Activated T-cell treated with anti-CD3 and anti-CD28 coated beads for 4 hours (primary cell): ENCODE results near the gene MFNG.

ENCODE experiments used
- DNase-seq: peaks from one replicate; pipeline ENCODE4 v3.0.0-alpha.2; 2020

Gene MFNG

DNA sequence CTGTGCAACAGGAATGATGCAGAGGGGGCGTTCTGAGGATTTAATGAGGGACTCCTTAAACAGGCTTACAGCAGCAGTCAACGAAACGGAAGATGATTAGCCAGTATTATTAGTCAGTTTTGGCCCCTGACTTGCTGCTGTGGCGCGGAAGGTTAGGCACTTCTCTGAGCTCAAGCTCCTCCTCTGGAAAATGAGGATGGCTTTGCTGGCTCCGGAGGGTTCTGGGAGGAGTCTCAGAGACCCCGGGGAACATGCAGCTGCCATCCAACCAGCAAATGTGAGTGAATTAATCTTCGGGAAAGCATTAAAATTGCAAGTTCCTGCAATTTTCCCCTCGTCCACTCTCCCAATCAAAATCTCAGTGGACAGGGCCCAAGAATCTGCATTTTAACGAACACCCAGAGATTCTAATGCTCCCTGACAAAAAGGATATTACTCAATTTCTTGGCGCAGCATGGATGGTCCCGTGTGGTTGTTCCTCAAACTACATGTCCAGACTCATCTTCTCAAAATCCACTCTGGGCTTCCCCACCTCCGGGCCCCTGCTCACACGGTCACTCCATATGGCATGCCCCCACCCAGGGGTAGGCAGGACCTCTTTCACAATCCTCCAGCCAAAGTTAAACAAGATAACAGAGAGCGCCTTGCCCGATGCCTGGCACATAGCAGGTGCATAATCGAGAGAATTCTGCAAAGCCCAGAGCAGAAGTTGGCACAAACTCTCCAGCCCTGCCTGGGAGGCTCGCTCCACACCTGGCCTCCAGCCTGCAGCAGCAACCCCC, 65.3 kb downstream of the MFNG start:
- DNase-seq, result no peak

GRCh38 chr22:37419969-37420685, 66.1 kb downstream of the MFNG start:
- no peak for DNase-seq

- DNase-seq, result no peak
Observed at GRCh38 chr22:37419370-37419968, 66.7 kb downstream of the MFNG start.
